WTC11 (cell line): Measurements from ENCODE around the gene EEFSEC. TPM values are rescaled to one million over a fixed set of nuclear protein-coding genes. Genes with fewer than 3 reads are reported as not detected.
A peak's percentile ranks its signal among the peaks of the same experiment; 100 is the strongest.

Source experiments
- ATAC-seq: fragments of 200-7000 bp; cut with Tn5 transposase; 2 replicates; pipeline ENCODE4 v1.10.0; 2021; ENCODE audit warnings: mild to moderate bottlenecking, moderate library complexity
- CTCF ChIA-PET: fragments of 300-600 bp; sonication (Branson Sonifier 250); formaldehyde crosslinking; loops from one replicate; lab custom pipeline; 2021; ENCODE audit warnings: antibody characterized with exemption; lab: Charles Lee
- POLR2A ChIA-PET: fragments of 350-600 bp; sonication (Branson Sonifier 250); formaldehyde crosslinking; loops from one replicate; lab custom pipeline; 2021; ENCODE audit warnings: antibody characterized with exemption; lab: Charles Lee
- DNase-seq: peaks from one replicate; pipeline ENCODE4 v3.0.0; 2021; ENCODE audit warnings: low spot score
- H3K27ac Mint-ChIP-seq: 2 replicates; pipeline ENCODE4 v1.8.0; 2021; ENCODE audit warnings: mixed read lengths
- H3K27me3 Mint-ChIP-seq: 2 replicates; pipeline ENCODE4 v1.8.0; 2021; ENCODE audit warnings: low read depth, mild to moderate bottlenecking, moderate library complexity, mixed read lengths
- H3K36me3 Mint-ChIP-seq: 2 replicates; pipeline ENCODE4 v1.8.0; 2021; ENCODE audit warnings: mixed read lengths
- H3K4me1 Mint-ChIP-seq: 2 replicates; pipeline ENCODE4 v1.8.0; 2022; ENCODE audit warnings: mixed read lengths
- H3K4me3 Mint-ChIP-seq: 2 replicates; pipeline ENCODE4 v1.8.0; 2021; ENCODE audit warnings: mild to moderate bottlenecking, moderate library complexity, mixed read lengths
- H3K9me3 Mint-ChIP-seq: 2 replicates; pipeline ENCODE4 v1.8.0; 2021; ENCODE audit warnings: mixed read lengths
- ATF6 ChIP-seq: sonication (generic); formaldehyde crosslinking; IDR thresholded peaks from 2 replicates; pipeline ENCODE4 v1.8.1; 2023; ENCODE audit warnings: mild to moderate bottlenecking, missing genetic modification reagents
- CDX4 ChIP-seq: fragments of 250-450 bp; sonication (Bioruptor Pico); IDR thresholded peaks from 2 replicates; pipeline ENCODE4 v1.9.0; 2021; ENCODE audit warnings: moderate library complexity, mild to moderate bottlenecking, inconsistent platforms, borderline replicate concordance
- E2F1 ChIP-seq: sonication (generic); formaldehyde crosslinking; IDR thresholded peaks from 2 replicates; pipeline ENCODE4 v1.8.0; 2022; ENCODE audit warnings: mild to moderate bottlenecking, missing genetic modification reagents
- ELF4 ChIP-seq: sonication (generic); formaldehyde crosslinking; IDR thresholded peaks from 2 replicates; pipeline ENCODE4 v1.8.1; 2022; ENCODE audit warnings: low read depth, mild to moderate bottlenecking, moderate library complexity, missing genetic modification reagents
- EMX1 ChIP-seq: fragments of 250-450 bp; sonication (Bioruptor Pico); IDR thresholded peaks from 2 replicates; pipeline ENCODE4 v1.8.0; 2021; ENCODE audit warnings: mild to moderate bottlenecking
- FOXK1 ChIP-seq: sonication (generic); formaldehyde crosslinking; IDR thresholded peaks from 2 replicates; pipeline ENCODE4 v1.8.0; 2022; ENCODE audit warnings: mild to moderate bottlenecking, moderate library complexity, missing genetic modification reagents
- HMGXB4 ChIP-seq: sonication (generic); formaldehyde crosslinking; IDR thresholded peaks from 2 replicates; pipeline ENCODE4 v1.8.1; 2023; ENCODE audit warnings: mild to moderate bottlenecking, moderate library complexity, missing genetic modification reagents
- NFE2L1 ChIP-seq: sonication (generic); formaldehyde crosslinking; IDR thresholded peaks from 2 replicates; pipeline ENCODE4 v1.8.1; 2023; ENCODE audit warnings: missing genetic modification reagents
- NR2C2 ChIP-seq: sonication (generic); formaldehyde crosslinking; IDR thresholded peaks from 2 replicates; pipeline ENCODE4 v1.8.0; 2022; ENCODE audit warnings: mild to moderate bottlenecking, missing genetic modification reagents
- SMAD4 ChIP-seq: sonication (generic); formaldehyde crosslinking; IDR thresholded peaks from 2 replicates; pipeline ENCODE4 v1.8.0; 2022; ENCODE audit warnings: mild to moderate bottlenecking, missing genetic modification reagents
- SP1 ChIP-seq: sonication (generic); formaldehyde crosslinking; conservative IDR thresholded peaks from 2 replicates; pipeline ENCODE4 v1.8.1; 2022; ENCODE audit warnings: missing genetic modification reagents
- ZMAT4 ChIP-seq: fragments of 250-450 bp; sonication (Bioruptor Pico); IDR thresholded peaks from 2 replicates; pipeline ENCODE4 v1.9.0; 2021; ENCODE audit warnings: mild to moderate bottlenecking
- ZNF232 ChIP-seq: sonication (generic); formaldehyde crosslinking; IDR thresholded peaks from 2 replicates; pipeline ENCODE4 v1.8.0; 2022; ENCODE audit warnings: mild to moderate bottlenecking, missing genetic modification reagents
- ZNF396 ChIP-seq: fragments of 250-450 bp; sonication (Bioruptor Pico); IDR thresholded peaks from 2 replicates; pipeline ENCODE4 v1.8.0; 2021; ENCODE audit warnings: mild to moderate bottlenecking, moderate library complexity, borderline replicate concordance
- ZNF423 ChIP-seq: fragments of 250-450 bp; sonication (Bioruptor Pico); IDR thresholded peaks from 2 replicates; pipeline ENCODE4 v2.1.2; 2022; ENCODE audit warnings: mild to moderate bottlenecking, moderate library complexity
- ZNF512 ChIP-seq: sonication (generic); formaldehyde crosslinking; IDR thresholded peaks from 2 replicates; pipeline ENCODE4 v1.8.1; 2022; ENCODE audit warnings: missing genetic modification reagents, borderline replicate concordance
- ZNF671 ChIP-seq: fragments of 250-450 bp; sonication (Bioruptor Pico); IDR thresholded peaks from 2 replicates; pipeline ENCODE4 v1.8.0; 2021; ENCODE audit warnings: mild to moderate bottlenecking
- total RNA-seq: library from RNA; stranded (reverse); gene quantifications from 3 replicates; pipeline ENCODE4 v1.2.3, GENCODE V29; 2021
- TF ChIP-seq, protein P1 (sequence below): sonication (generic); formaldehyde crosslinking; IDR thresholded peaks from 2 replicates; pipeline ENCODE4 v1.8.0; 2023; ENCODE audit warnings: missing genetic modification reagents, mild to moderate bottlenecking, borderline replicate concordance
- TF ChIP-seq, protein P2 (sequence below): fragments of 200-600 bp; IDR thresholded peaks from 2 replicates; pipeline ENCODE4 v1.8.0; 2022; ENCODE audit warnings: antibody characterized with exemption
- TF ChIP-seq, protein P3 (sequence below): sonication (generic); formaldehyde crosslinking; IDR thresholded peaks from 2 replicates; pipeline ENCODE4 v1.8.1; 2022; ENCODE audit warnings: low read depth, mild to moderate bottlenecking, moderate library complexity, missing genetic modification reagents, borderline replicate concordance

Gene EEFSEC
- total RNA-seq, 1 experiment from 2014 or later = 13.7 TPM

- no peak for TF ChIP-seq ZMAT4
- TF ChIP-seq, protein P1, sequence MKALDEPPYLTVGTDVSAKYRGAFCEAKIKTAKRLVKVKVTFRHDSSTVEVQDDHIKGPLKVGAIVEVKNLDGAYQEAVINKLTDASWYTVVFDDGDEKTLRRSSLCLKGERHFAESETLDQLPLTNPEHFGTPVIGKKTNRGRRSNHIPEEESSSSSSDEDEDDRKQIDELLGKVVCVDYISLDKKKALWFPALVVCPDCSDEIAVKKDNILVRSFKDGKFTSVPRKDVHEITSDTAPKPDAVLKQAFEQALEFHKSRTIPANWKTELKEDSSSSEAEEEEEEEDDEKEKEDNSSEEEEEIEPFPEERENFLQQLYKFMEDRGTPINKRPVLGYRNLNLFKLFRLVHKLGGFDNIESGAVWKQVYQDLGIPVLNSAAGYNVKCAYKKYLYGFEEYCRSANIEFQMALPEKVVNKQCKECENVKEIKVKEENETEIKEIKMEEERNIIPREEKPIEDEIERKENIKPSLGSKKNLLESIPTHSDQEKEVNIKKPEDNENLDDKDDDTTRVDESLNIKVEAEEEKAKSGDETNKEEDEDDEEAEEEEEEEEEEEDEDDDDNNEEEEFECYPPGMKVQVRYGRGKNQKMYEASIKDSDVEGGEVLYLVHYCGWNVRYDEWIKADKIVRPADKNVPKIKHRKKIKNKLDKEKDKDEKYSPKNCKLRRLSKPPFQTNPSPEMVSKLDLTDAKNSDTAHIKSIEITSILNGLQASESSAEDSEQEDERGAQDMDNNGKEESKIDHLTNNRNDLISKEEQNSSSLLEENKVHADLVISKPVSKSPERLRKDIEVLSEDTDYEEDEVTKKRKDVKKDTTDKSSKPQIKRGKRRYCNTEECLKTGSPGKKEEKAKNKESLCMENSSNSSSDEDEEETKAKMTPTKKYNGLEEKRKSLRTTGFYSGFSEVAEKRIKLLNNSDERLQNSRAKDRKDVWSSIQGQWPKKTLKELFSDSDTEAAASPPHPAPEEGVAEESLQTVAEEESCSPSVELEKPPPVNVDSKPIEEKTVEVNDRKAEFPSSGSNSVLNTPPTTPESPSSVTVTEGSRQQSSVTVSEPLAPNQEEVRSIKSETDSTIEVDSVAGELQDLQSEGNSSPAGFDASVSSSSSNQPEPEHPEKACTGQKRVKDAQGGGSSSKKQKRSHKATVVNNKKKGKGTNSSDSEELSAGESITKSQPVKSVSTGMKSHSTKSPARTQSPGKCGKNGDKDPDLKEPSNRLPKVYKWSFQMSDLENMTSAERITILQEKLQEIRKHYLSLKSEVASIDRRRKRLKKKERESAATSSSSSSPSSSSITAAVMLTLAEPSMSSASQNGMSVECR (CRISPR knock-in tag) = no peak
- no peak for TF ChIP-seq CDX4 (CRISPR knock-in tag)
- no peak for TF ChIP-seq NFE2L1 (CRISPR knock-in tag)
- no peak for TF ChIP-seq EMX1 (CRISPR knock-in tag)
- TF ChIP-seq ZNF512 (CRISPR knock-in tag) = no peak
Observed at GRCh38 chr3:128395046-128395445, 241.8 kb downstream of the EEFSEC start (continued).

- no peaks in the 10 kb centered on the region for H3K27me3 Mint-ChIP-seq
- DNase-seq (no peak), ATAC-seq (no peak)
- no peaks in the 10 kb centered on the region for H3K36me3 Mint-ChIP-seq
- 0 out of 2 replicates have a peak overlapping the region, but pooled peaks have one; percentile 48 for H3K27ac Mint-ChIP-seq
- peaks cover 8% of the 10 kb centered on the region; the same call in 1 of the 2 replicates for H3K4me1 Mint-ChIP-seq
- ChIA-PET CTCF (interaction anchor here (0.6 to 1.2 kb wide), 3 partner anchors 102 to 213 kb away, joined by 3 to 4 read pairs (median 3); no protein-coding TSS in a partner anchor), POLR2A (interaction anchor here (1.5 kb wide), 1 partner anchor 38 kb away, joined by 4 read pairs; no protein-coding TSS in a partner anchor)
- H3K9me3 Mint-ChIP-seq = no peaks in the 10 kb centered on the region
- no peak overlapping the region for H3K4me3 Mint-ChIP-seq
- TF ChIP-seq, protein P2, sequence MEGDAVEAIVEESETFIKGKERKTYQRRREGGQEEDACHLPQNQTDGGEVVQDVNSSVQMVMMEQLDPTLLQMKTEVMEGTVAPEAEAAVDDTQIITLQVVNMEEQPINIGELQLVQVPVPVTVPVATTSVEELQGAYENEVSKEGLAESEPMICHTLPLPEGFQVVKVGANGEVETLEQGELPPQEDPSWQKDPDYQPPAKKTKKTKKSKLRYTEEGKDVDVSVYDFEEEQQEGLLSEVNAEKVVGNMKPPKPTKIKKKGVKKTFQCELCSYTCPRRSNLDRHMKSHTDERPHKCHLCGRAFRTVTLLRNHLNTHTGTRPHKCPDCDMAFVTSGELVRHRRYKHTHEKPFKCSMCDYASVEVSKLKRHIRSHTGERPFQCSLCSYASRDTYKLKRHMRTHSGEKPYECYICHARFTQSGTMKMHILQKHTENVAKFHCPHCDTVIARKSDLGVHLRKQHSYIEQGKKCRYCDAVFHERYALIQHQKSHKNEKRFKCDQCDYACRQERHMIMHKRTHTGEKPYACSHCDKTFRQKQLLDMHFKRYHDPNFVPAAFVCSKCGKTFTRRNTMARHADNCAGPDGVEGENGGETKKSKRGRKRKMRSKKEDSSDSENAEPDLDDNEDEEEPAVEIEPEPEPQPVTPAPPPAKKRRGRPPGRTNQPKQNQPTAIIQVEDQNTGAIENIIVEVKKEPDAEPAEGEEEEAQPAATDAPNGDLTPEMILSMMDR = no peak
- TF ChIP-seq SP1 (CRISPR knock-in tag) (no peak), ZNF671 (CRISPR knock-in tag) (no peak), E2F1 (CRISPR knock-in tag) (no peak), ZNF423 (CRISPR knock-in tag) (no peak), HMGXB4 (CRISPR knock-in tag) (no peak), NR2C2 (no peak), ZNF396 (CRISPR knock-in tag) (no peak), FOXK1 (CRISPR knock-in tag) (no peak), ZNF232 (CRISPR knock-in tag) (no peak), ELF4 (CRISPR knock-in tag) (no peak), ATF6 (CRISPR knock-in tag) (no peak), SMAD4 (CRISPR knock-in tag) (no peak)
- TF ChIP-seq, protein P3, sequence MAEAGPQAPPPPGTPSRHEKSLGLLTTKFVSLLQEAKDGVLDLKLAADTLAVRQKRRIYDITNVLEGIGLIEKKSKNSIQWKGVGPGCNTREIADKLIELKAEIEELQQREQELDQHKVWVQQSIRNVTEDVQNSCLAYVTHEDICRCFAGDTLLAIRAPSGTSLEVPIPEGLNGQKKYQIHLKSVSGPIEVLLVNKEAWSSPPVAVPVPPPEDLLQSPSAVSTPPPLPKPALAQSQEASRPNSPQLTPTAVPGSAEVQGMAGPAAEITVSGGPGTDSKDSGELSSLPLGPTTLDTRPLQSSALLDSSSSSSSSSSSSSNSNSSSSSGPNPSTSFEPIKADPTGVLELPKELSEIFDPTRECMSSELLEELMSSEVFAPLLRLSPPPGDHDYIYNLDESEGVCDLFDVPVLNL = no peak
Observed at GRCh38 chr3:128395500-128396162, 242.3 kb downstream of the EEFSEC start.
